Measurements from ENCODE around the gene CFAP20DC.

DNA sequence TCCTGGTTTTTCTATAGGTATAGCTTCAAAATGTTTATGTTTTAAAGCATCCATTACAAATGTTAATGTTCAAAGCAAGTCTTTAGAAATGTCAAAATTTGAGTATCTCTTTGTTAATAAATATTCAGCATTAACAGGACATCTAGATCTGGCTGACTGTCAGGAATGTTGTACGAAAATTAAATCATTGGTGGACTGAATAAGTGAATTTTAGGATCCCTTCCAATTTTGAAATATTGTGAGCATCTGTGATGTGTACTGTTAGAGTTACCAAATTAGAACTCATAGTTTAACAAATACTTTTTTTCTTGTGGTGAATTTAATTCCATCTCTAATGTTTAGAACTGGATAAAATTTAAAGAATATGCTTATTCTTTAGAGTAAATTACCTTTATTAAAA lies 30.1 kb upstream of the CFAP20DC start:
- TF ChIP-seq, protein P1, sequence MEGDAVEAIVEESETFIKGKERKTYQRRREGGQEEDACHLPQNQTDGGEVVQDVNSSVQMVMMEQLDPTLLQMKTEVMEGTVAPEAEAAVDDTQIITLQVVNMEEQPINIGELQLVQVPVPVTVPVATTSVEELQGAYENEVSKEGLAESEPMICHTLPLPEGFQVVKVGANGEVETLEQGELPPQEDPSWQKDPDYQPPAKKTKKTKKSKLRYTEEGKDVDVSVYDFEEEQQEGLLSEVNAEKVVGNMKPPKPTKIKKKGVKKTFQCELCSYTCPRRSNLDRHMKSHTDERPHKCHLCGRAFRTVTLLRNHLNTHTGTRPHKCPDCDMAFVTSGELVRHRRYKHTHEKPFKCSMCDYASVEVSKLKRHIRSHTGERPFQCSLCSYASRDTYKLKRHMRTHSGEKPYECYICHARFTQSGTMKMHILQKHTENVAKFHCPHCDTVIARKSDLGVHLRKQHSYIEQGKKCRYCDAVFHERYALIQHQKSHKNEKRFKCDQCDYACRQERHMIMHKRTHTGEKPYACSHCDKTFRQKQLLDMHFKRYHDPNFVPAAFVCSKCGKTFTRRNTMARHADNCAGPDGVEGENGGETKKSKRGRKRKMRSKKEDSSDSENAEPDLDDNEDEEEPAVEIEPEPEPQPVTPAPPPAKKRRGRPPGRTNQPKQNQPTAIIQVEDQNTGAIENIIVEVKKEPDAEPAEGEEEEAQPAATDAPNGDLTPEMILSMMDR (IDR thresholded peaks at IDR 0.05; ENCODE audit: low read depth, low read length, poor library complexity, severe bottlenecking), result no peak
- TF ChIP-seq EZH2phosphoT487 (IDR thresholded peaks at IDR 0.05; ENCODE audit: borderline replicate concordance, low read length), result no peak
